ENCODE results near the gene MAP3K13.

MAP3K13 gene

GRCh38 chr3:185328324-185329004 is 34.5 kb upstream of the MAP3K13 start:
- WGBS: 92% methylated on average over 9 of the region's 10 CpGs
- Histone ChIP-seq H3K4me1 (ENCODE audit: insufficient read depth, low read length) (no peaks in the 10 kb centered on the region), H3K27ac (ENCODE audit: low read depth, low read length) (no peak overlapping the region), H3K27me3 (ENCODE audit: insufficient read depth, low read length) (peaks cover 10% of the 10 kb centered on the region; the same call in 1 of the 2 replicates), H3K36me3 (ENCODE audit: insufficient read depth, low read length) (no peaks in the 10 kb centered on the region), H3K9ac (ENCODE audit: low read depth, low read length) (no peak overlapping the region), H3K9me3 (ENCODE audit: insufficient read depth, low read depth, low read length) (no peaks in the 10 kb centered on the region), H3K4me3 (ENCODE audit: low read length) (no peak overlapping the region)

DNA sequence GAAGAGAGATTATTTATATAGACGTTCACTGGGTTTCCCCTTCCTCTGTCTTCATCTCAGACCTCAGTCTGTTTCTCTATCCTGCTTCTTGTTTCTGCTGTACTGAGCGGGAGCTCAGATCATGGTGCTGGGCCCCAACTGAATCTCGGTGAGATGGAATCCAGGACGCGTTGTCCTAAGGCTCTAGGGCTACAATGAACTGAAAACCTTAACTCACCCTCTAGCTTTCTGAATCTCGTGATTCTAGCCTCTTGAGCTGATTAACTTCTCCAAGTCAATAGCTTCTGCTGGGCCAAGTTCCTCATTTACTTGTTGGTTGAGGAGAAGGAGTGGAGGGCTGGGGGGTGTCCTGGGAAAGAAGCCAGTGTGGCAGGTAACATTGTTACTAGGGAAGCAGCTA is 32.7 kb upstream of the MAP3K13 start:
- Histone ChIP-seq H3K36me3 (ENCODE audit: insufficient read depth, low read length) (no peaks in the 10 kb centered on the region), H3K27me3 (ENCODE audit: insufficient read depth, low read length) (peaks cover 10% of the 10 kb centered on the region; the same call in 1 of the 2 replicates), H3K9me3 (ENCODE audit: insufficient read depth, low read depth, low read length) (no peaks in the 10 kb centered on the region), H3K9ac (ENCODE audit: low read depth, low read length) (no peak overlapping the region), H3K27ac (ENCODE audit: low read depth, low read length) (no peak overlapping the region), H3K4me1 (ENCODE audit: insufficient read depth, low read length) (no peaks in the 10 kb centered on the region), H3K4me3 (ENCODE audit: low read length) (no peak overlapping the region)
- WGBS: 80% methylated on average over 6 of the region's 6 CpGs

- H3K9me3 ChIP-seq (ENCODE audit: insufficient read depth, low read depth, low read length): no peaks in the 10 kb centered on the region
- H3K27ac ChIP-seq (ENCODE audit: low read depth, low read length): no peak overlapping the region
- H3K27me3 ChIP-seq (ENCODE audit: insufficient read depth, low read length): peaks cover 10% of the 10 kb centered on the region; the same call in 1 of the 2 replicates
- no peak overlapping the region for H3K9ac ChIP-seq (ENCODE audit: low read depth, low read length)
- WGBS: 84% methylated on average over 3 of the region's 3 CpGs
- H3K36me3 ChIP-seq (ENCODE audit: insufficient read depth, low read length): no peaks in the 10 kb centered on the region
- H3K4me1 ChIP-seq (ENCODE audit: insufficient read depth, low read length): no peaks in the 10 kb centered on the region
- no peak overlapping the region for H3K4me3 ChIP-seq (ENCODE audit: low read length)
Observed at GRCh38 chr3:185330644-185331043, 32.3 kb upstream of the MAP3K13 start.

DNA sequence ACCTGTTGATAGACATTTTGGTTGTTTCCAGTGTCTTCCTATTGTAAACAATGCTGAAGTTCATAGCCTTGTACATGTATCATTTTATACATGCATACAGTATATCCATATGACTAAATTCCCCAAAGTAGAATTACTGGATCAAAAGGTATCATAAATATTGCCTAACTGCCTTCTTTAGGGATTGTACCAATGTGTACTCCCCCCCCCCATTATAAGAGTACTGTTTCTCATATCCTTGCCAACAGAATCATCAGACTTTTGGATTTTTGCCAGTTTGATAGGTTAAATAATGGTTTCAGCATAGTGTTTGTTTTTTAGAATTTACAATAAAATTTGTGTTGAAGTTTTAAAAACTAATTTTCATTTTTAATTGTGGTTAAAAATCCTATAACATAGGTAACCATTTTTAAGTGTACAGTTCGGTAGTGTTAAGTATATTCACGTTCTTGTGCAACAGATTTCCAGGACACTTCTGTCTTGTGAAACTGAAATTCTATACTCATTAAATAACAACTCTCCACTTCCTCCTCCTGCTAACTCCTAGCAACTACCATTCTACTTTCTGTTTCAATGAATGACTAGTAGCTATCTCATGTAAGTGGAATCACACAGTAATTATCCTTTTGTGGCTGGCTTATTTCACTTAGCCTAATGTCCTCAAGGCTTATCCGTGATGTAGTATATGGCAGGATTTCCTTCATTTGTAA is 30.8 kb upstream of the MAP3K13 start:
- peaks cover 10% of the 10 kb centered on the region; the same call in 1 of the 2 replicates for H3K27me3 ChIP-seq (ENCODE audit: insufficient read depth, low read length)
- H3K27ac ChIP-seq (ENCODE audit: low read depth, low read length): no peak overlapping the region
- no peaks in the 10 kb centered on the region for H3K9me3 ChIP-seq (ENCODE audit: insufficient read depth, low read depth, low read length)
- 89% methylated on average over 3 of the region's 3 CpGs for WGBS
- no peaks in the 10 kb centered on the region for H3K36me3 ChIP-seq (ENCODE audit: insufficient read depth, low read length)
- H3K4me3 ChIP-seq (ENCODE audit: low read length): no peak overlapping the region
- no peak overlapping the region for H3K9ac ChIP-seq (ENCODE audit: low read depth, low read length)
- H3K4me1 ChIP-seq (ENCODE audit: insufficient read depth, low read length): no peaks in the 10 kb centered on the region

- H3K27ac ChIP-seq (ENCODE audit: low read depth, low read length): no peak overlapping the region
- no peaks in the 10 kb centered on the region for H3K9me3 ChIP-seq (ENCODE audit: insufficient read depth, low read depth, low read length)
- H3K27me3 ChIP-seq (ENCODE audit: insufficient read depth, low read length): peaks cover 4% of the 10 kb centered on the region; the same call in 1 of the 2 replicates
- H3K4me1 ChIP-seq (ENCODE audit: insufficient read depth, low read length): no peaks in the 10 kb centered on the region
- no peak overlapping the region for H3K4me3 ChIP-seq (ENCODE audit: low read length)
- H3K9ac ChIP-seq (ENCODE audit: low read depth, low read length): no peak overlapping the region
- no peaks in the 10 kb centered on the region for H3K36me3 ChIP-seq (ENCODE audit: insufficient read depth, low read length)
Observed at GRCh38 chr3:185335799-185336198, 27.1 kb upstream of the MAP3K13 start.

- H3K9ac ChIP-seq (ENCODE audit: low read depth, low read length): no peak overlapping the region
- H3K27me3 ChIP-seq (ENCODE audit: insufficient read depth, low read length): no peaks in the 10 kb centered on the region
- H3K27ac ChIP-seq (ENCODE audit: low read depth, low read length): no peak overlapping the region
- no peak overlapping the region for H3K4me3 ChIP-seq (ENCODE audit: low read length)
- H3K9me3 ChIP-seq (ENCODE audit: insufficient read depth, low read depth, low read length): no peaks in the 10 kb centered on the region
- WGBS: 94% methylated on average over 5 of the region's 5 CpGs
- no peaks in the 10 kb centered on the region for H3K4me1 ChIP-seq (ENCODE audit: insufficient read depth, low read length)
- H3K36me3 ChIP-seq (ENCODE audit: insufficient read depth, low read length): no peaks in the 10 kb centered on the region
Observed at GRCh38 chr3:185337231-185337816, 25.6 kb upstream of the MAP3K13 start.

GRCh38 chr3:185339945-185340344 is 23.0 kb upstream of the MAP3K13 start:
- Histone ChIP-seq H3K9ac (ENCODE audit: low read depth, low read length) (no peak overlapping the region), H3K4me3 (ENCODE audit: low read length) (no peak overlapping the region), H3K9me3 (ENCODE audit: insufficient read depth, low read depth, low read length) (no peaks in the 10 kb centered on the region), H3K36me3 (ENCODE audit: insufficient read depth, low read length) (no peaks in the 10 kb centered on the region), H3K27ac (ENCODE audit: low read depth, low read length) (no peak overlapping the region), H3K4me1 (ENCODE audit: insufficient read depth, low read length) (no peaks in the 10 kb centered on the region), H3K27me3 (ENCODE audit: insufficient read depth, low read length) (no peaks in the 10 kb centered on the region)
- WGBS: 87% methylated on average over 2 of the region's 2 CpGs

GRCh38 chr3:185340751-185341150 is 22.2 kb upstream of the MAP3K13 start:
- Histone ChIP-seq H3K9ac (ENCODE audit: low read depth, low read length) (no peak overlapping the region), H3K9me3 (ENCODE audit: insufficient read depth, low read depth, low read length) (no peaks in the 10 kb centered on the region), H3K4me3 (ENCODE audit: low read length) (no peak overlapping the region), H3K4me1 (ENCODE audit: insufficient read depth, low read length) (no peaks in the 10 kb centered on the region), H3K36me3 (ENCODE audit: insufficient read depth, low read length) (no peaks in the 10 kb centered on the region), H3K27ac (ENCODE audit: low read depth, low read length) (no peak overlapping the region), H3K27me3 (ENCODE audit: insufficient read depth, low read length) (no peaks in the 10 kb centered on the region)
- WGBS: 93% methylated on average over 2 of the region's 2 CpGs

DNA sequence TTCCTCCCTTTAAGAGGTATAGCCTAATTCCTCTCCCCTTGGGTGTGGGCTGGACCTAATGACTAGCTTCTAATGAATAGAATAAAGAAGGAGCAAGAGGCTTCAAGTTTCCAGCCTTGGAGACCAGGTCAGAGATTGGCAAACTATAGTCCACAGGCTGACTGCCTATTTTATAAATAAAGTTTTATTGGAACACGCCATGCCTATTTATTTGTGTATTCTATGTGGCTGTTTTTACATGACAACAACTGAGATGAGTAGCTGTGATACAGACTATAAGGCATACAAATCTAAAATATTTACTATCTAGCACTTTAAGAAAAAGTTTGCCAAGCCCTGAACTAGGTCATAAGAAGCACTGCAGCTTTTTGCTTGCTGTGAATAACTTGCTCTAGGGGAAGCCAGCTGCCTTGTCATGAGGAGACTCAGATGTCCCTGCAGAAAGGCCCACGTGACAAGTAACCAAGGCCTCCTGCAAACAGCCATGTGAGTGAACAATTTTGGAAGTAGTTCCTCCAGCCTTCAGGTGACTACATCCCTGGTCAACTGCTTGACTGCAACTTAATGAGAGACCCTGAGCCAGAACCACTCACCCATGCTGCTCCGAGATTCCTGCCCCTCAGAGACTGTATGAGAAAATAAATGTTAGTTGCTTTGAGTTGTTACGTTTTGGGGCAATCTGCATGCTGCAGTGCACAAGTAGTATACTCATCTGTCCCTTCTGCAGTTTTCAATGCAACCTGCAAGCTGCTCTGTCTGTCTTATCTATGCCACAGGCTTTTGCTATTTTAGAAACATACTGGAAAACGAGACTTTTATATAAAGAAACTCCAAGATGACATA is 21.1 kb upstream of the MAP3K13 start:
- Histone ChIP-seq H3K36me3 (ENCODE audit: insufficient read depth, low read length) (no peaks in the 10 kb centered on the region), H3K9ac (ENCODE audit: low read depth, low read length) (no peak overlapping the region), H3K4me1 (ENCODE audit: insufficient read depth, low read length) (no peaks in the 10 kb centered on the region), H3K9me3 (ENCODE audit: insufficient read depth, low read depth, low read length) (no peaks in the 10 kb centered on the region), H3K27ac (ENCODE audit: low read depth, low read length) (no peak overlapping the region), H3K27me3 (ENCODE audit: insufficient read depth, low read length) (no peaks in the 10 kb centered on the region), H3K4me3 (ENCODE audit: low read length) (no peak overlapping the region)
- WGBS: 97% methylated on average over 3 of the region's 5 CpGs

- Histone ChIP-seq H3K4me1 (ENCODE audit: insufficient read depth, low read length) (no peaks in the 10 kb centered on the region), H3K9me3 (ENCODE audit: insufficient read depth, low read depth, low read length) (no peaks in the 10 kb centered on the region), H3K4me3 (ENCODE audit: low read length) (no peak overlapping the region), H3K27ac (ENCODE audit: low read depth, low read length) (no peak overlapping the region), H3K27me3 (ENCODE audit: insufficient read depth, low read length) (no peaks in the 10 kb centered on the region), H3K36me3 (ENCODE audit: insufficient read depth, low read length) (no peaks in the 10 kb centered on the region), H3K9ac (ENCODE audit: low read depth, low read length) (no peak overlapping the region)
- 97% methylated on average over 6 of the region's 7 CpGs for WGBS
Observed at GRCh38 chr3:185342459-185343174, 20.3 kb upstream of the MAP3K13 start.
